Natural killer cell treated with Interleukin-12 subunit alpha and Interleukin-12 subunit beta and Interleukin-15 and Interleukin-18, amount 100 ng/mL, for 72 hours (primary cell): ENCODE measurements around the gene CELA2A. TPM values are rescaled to one million over a fixed set of nuclear protein-coding genes. Genes with fewer than 3 reads are reported as not detected.
"Not testable (repeated sequence)": the region's sequence is repeated elsewhere in the genome, so short reads cannot be mapped to it uniquely, and the experiment has no call there.

Source experiments
- ATAC-seq, 2 donors: fragments of 150-1000 bp; cut with Tn5 transposase in 1 of 2; sonication (Bioruptor Pico), chemical (Tn5 transposase) in 1 of 2; 2 replicates each; pipeline ENCODE4 v1.10.0; 2021
- DNase-seq: peaks from one replicate; pipeline ENCODE4 v3.0.0; 2022; ENCODE audit warnings: low spot score
- H3K27ac Mint-ChIP-seq, 2 donors: 1 replicate in 1 of 2; 2 replicates in 1 of 2; pipeline ENCODE4 v1.8.0; 2022; ENCODE audit warnings: mixed read lengths in 2 of 2, mild to moderate bottlenecking in 1 of 2, moderate library complexity in 1 of 2
- H3K27me3 Mint-ChIP-seq, 2 donors: 1 replicate in 1 of 2; 2 replicates in 1 of 2; pipeline ENCODE4 v1.8.0; 2022; ENCODE audit warnings: mixed read lengths in 2 of 2
- H3K36me3 Mint-ChIP-seq: one replicate; pipeline ENCODE4 v1.8.0; 2022; ENCODE audit warnings: mixed read lengths
- H3K4me1 Mint-ChIP-seq, 2 donors: 1 replicate in 1 of 2; 2 replicates in 1 of 2; pipeline ENCODE4 v1.8.0; 2022; ENCODE audit warnings: low read depth in 2 of 2, mixed read lengths in 2 of 2, mild to moderate bottlenecking in 1 of 2
- H3K4me3 Mint-ChIP-seq: one replicate; pipeline ENCODE4 v1.8.0; 2022; ENCODE audit warnings: mixed read lengths
- H3K9me3 Mint-ChIP-seq: 2 replicates; pipeline ENCODE4 v1.8.0; 2022; ENCODE audit warnings: mixed read lengths
- total RNA-seq, 2 donors: library from RNA; stranded (reverse); gene quantifications; one replicate each; pipeline ENCODE4 v1.2.3, GENCODE V29; 2022

CELA2A gene
- total RNA-seq, 2 donors from 2014 or later = not detected

- no peaks in the 10 kb centered on the region for H3K9me3 Mint-ChIP-seq
- ATAC-seq (no peak), DNase-seq (no peak)
- peaks cover 15 to 16% of the 10 kb centered on the region in 2 donors for H3K4me1 Mint-ChIP-seq
- H3K27me3 Mint-ChIP-seq = no peaks in the 10 kb centered on the region
- H3K4me3 Mint-ChIP-seq = no peak overlapping the region
- H3K36me3 Mint-ChIP-seq = peaks cover 12% of the 10 kb centered on the region
- H3K27ac Mint-ChIP-seq = peak overlapping the region in 1 of 2 donors; percentile 50
These were observed 57.4 kb downstream of the CELA2A start for GRCh38 chr1:15513919-15514318.

DNA sequence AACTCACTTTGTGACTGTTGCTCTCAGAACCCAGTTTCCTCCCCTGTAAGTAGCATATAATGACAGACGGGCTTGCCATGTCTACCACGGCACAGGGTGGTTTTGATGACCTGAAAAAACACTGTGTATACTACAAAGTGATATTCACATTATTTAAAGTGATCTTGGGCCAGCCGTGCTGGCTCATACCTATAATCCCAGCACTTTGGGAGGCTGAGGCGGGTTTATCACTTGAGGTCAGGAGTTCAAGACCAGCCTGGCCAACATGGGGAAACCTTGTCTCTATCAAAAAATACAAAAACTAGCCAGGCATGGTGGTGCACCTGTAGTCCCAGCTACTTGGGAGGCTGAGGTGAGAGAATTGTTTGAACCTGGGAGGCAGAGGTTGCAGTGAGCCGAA lies 58.0 kb downstream of the CELA2A start:
- H3K9me3 Mint-ChIP-seq, ATAC-seq, DNase-seq, H3K27me3 Mint-ChIP-seq: not testable (repeated sequence)
- Mint-ChIP-seq H3K27ac (peak overlapping the region in 1 of 2 donors; percentile 50), H3K4me3 (peak overlapping the region; percentile 8), H3K36me3 (peaks cover 12% of the 10 kb centered on the region), H3K4me1 (peaks cover 15 to 16% of the 10 kb centered on the region in 2 donors)

- Mint-ChIP-seq H3K4me3 (peak overlapping the region; percentile 74), H3K36me3 (peaks cover 12% of the 10 kb centered on the region), H3K9me3 (no peaks in the 10 kb centered on the region), H3K27me3 (no peaks in the 10 kb centered on the region), H3K27ac (peak overlapping the region; percentile 47 to 86), H3K4me1 (peaks cover 15 to 16% of the 10 kb centered on the region in 2 donors)
- DNase-seq = no peak
- ATAC-seq = peak in 1 of 2 donors; percentile 51
These were observed 58.6 kb downstream of the CELA2A start for GRCh38 chr1:15515022-15515663.

DNA sequence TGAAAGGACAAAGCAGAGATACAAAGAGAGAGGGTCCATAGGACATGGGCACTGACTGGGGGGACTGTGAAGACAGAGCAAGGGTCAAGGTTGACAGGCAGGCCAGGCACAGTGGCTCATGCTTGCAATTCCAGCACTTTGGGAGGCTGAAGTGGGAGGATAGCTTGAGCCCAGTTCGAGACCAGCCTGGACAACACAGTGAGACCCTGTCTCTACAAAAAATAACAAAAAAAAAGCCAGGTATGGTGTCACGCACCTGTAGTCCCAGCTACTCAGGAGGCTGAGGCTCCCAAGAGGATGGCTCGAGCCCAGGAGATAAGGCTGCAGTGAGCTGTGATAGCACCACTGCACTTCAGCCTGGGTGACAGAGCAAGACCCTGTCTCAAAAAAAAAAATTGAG lies 63.1 kb downstream of the CELA2A start:
- no peak for ATAC-seq
- H3K9me3 Mint-ChIP-seq = no peaks in the 10 kb centered on the region

DNA sequence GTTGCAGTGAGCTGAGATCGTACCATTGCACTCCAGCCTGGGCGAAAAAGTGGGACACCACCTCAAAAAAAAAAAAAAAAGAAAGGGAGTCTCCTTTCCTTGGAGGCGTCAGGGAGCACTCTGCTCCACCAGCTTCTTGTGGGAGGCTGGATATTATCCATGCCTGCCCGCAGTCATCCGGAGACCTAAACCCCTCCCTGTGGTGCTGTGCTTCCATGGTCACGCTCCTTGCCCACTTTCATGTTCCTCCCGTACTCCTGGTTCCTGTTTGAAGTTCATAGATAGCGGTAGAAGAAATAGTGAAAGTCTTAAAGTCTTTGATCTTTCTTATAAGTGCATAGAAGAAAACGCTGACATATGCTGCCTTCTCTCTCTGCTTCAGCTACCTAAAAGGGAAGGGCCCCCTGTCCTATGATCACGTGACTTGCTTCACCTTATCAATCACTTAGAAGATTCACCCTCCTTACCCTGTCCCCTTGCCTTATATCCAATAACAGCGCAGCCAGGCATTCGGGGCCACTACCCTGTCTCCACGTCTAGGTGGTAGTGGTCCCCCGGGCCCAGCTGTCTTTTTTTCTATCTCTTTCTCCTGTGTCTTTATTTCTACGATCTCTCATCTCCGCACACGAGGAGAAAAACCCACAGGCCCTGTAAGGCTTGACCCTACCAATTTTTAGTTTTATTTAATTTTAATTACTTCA lies 64.8 kb downstream of the CELA2A start:
- H3K27me3 Mint-ChIP-seq, H3K9me3 Mint-ChIP-seq, H3K27ac Mint-ChIP-seq, DNase-seq, H3K4me3 Mint-ChIP-seq, ATAC-seq: not testable (repeated sequence)
- Mint-ChIP-seq H3K4me1 (peaks cover 27 to 28% of the 10 kb centered on the region in 2 donors), H3K36me3 (peaks cover 11% of the 10 kb centered on the region)

More for the DNA sequence above, 63.1 kb downstream of the CELA2A start:
- H3K27ac Mint-ChIP-seq = no peak overlapping the region
- peaks cover 18 to 21% of the 10 kb centered on the region in 2 donors for H3K4me1 Mint-ChIP-seq
- no peak overlapping the region for H3K4me3 Mint-ChIP-seq
- DNase-seq = no peak
- H3K36me3 Mint-ChIP-seq = peaks cover 12% of the 10 kb centered on the region
- H3K27me3 Mint-ChIP-seq = no peaks in the 10 kb centered on the region

Other genes with a start within 250 kb of the CELA2A start
- gene FHAD1, start 209.5 kb upstream of the CELA2A start, total RNA-seq = under 1 TPM in 1 of 2 donors, not detected in 1; 0.42 TPM
- gene EFHD2, start 46.8 kb upstream of the CELA2A start, total RNA-seq = 100 to 1,000 TPM; 164 to 185 TPM
- 1 to 10 TPM in 1 of 2 donors, under 1 TPM in 1; 0.53 to 2.3 TPM for gene CTRC, start 18.3 kb upstream of the CELA2A start, total RNA-seq
- not detected for gene CELA2B, start 19.4 kb downstream of the CELA2A start, total RNA-seq
- 10 to 100 TPM; 15.1 to 18.0 TPM for gene CASP9, start 67.5 kb downstream of the CELA2A start, total RNA-seq
- gene DNAJC16, start 70.1 kb downstream of the CELA2A start, total RNA-seq = 10 to 100 TPM; 15.5 to 23.7 TPM
- gene AGMAT, start 128.3 kb downstream of the CELA2A start, total RNA-seq = 1 to 10 TPM; 3.4 to 8.6 TPM
- gene DDI2, start 160.7 kb downstream of the CELA2A start, total RNA-seq = 10 to 100 TPM; 35.0 to 55.4 TPM
- gene PLEKHM2, start 227.6 kb downstream of the CELA2A start, total RNA-seq = 10 to 100 TPM; 48.0 to 65.1 TPM